ENCODE measurements around the gene AVEN. TPM values are rescaled to one million over a fixed set of nuclear protein-coding genes. Genes with fewer than 3 reads are reported as not detected.

The AVEN gene
- total and polyA plus RNA-seq, 2 experiments from 2014 or later: 7.7 to 10.3 TPM

GRCh38 chr15:33866101-33866737 is 172.8 kb downstream of the AVEN start:
- H3F3A ChIP-seq (replicated peaks; ENCODE audit: low read depth): no peaks in the 10 kb centered on the region
- Mint-ChIP-seq H3K27me3 (ENCODE audit: insufficient read depth, low read depth, poor library complexity) (peaks cover under 1% of the 10 kb centered on the region), H3K4me1 (peaks cover 8% of the 10 kb centered on the region; the same call in 2 of the 3 replicates), H3K4me3 (no peak overlapping the region), H3K9me3 (no peaks in the 10 kb centered on the region), H3K27ac (no peak overlapping the region), H3K36me3 (ENCODE audit: low read depth) (no peaks in the 10 kb centered on the region; the same call in 1 of the 3 replicates)
- H3K79me2 ChIP-seq (replicated peaks; ENCODE audit: insufficient read depth): no peaks in the 10 kb centered on the region
- H3K4me2 ChIP-seq: no peak overlapping the region
- H3K27ac ChIP-seq (ENCODE audit: low read depth): no peak overlapping the region
- DNase-seq (ENCODE audit: low spot score): no peak
- no peak for TF ChIP-seq CTCF (conservative IDR thresholded peaks at IDR 0.05; ENCODE audit: low read depth in 2 of 2)
- no peak for TF ChIP-seq JUNB (IDR thresholded peaks at IDR 0.05; ENCODE audit: unreplicated experiment)
- no peak for TF ChIP-seq POLR2AphosphoS5 (IDR thresholded peaks at IDR 0.05; ENCODE audit: low read depth)
- TF ChIP-seq NANOG (IDR thresholded peaks at IDR 0.05; ENCODE audit: borderline replicate concordance): no peak
- no peak for TF ChIP-seq ZNF331 (CRISPR knock-in tag; IDR thresholded peaks at IDR 0.05; ENCODE audit: low read depth)
- no peak for TF ChIP-seq ETS1 (IDR thresholded peaks at IDR 0.05)
- no peak for TF ChIP-seq STAT1 (IDR thresholded peaks at IDR 0.05; ENCODE audit: unreplicated experiment)
- no peak for TF ChIP-seq ZNF114 (CRISPR knock-in tag; IDR thresholded peaks at IDR 0.05)
- TF ChIP-seq REST (IDR thresholded peaks at IDR 0.05; ENCODE audit: unreplicated experiment): no peak
- no peak for TF ChIP-seq EZH2 (IDR thresholded peaks at IDR 0.05; ENCODE audit: low read depth, unreplicated experiment)
- no peak for TF ChIP-seq CREB1 (CRISPR knock-in tag; IDR thresholded peaks at IDR 0.05; ENCODE audit: low read depth)
- TF ChIP-seq EZH2phosphoT487 (IDR thresholded peaks at IDR 0.05; ENCODE audit: unreplicated experiment): no peak
- ATAC-seq: no peak
- no peak overlapping the region for H2AFZ ChIP-seq
- H3K27me3 ChIP-seq (ENCODE audit: insufficient read depth): no peaks in the 10 kb centered on the region
- H3K9me2 ChIP-seq (ENCODE audit: insufficient read depth): peaks cover 4% of the 10 kb centered on the region; the same call in 1 of the 2 replicates
- no peaks in the 10 kb centered on the region for H3K36me3 ChIP-seq (ENCODE audit: insufficient read depth)
- H4K20me1 ChIP-seq (replicated peaks; ENCODE audit: insufficient read depth): no peaks in the 10 kb centered on the region
- H3K4me3 ChIP-seq: no peak overlapping the region
- H3K4me1 ChIP-seq (ENCODE audit: insufficient read depth): no peaks in the 10 kb centered on the region

Data from GM23338 (cell line).